Adrenal gland (tissue), 5 donors: ENCODE measurements around the gene UPK1B.

Experiments
- CTCF ChIP-seq, 6 experiments: fragments of 450-650 bp in 4 of 6; fragments of 200-600 bp in 2 of 6; sonication (generic) in 1 of 6; IDR thresholded peaks; 1 replicate in 5 of 6; 2 replicates in 1 of 6; pipeline versions ENCODE4 v1.5.1 to v1.8.0; 2016 to 2021; ENCODE audit warnings: antibody characterized with exemption in 6 of 6, mild to moderate bottlenecking in 2 of 6, moderate library complexity in 1 of 6
- POLR2A ChIP-seq, 2 donors: fragments of 450-650 bp; IDR thresholded peaks; one replicate each; pipeline ENCODE4 v1.6.1; 2017; ENCODE audit warnings: antibody characterized with exemption in 2 of 2, mild to moderate bottlenecking in 2 of 2, moderate library complexity in 1 of 2
- donor health status: DM: no; HTN: no; CAD: no.

GRCh38 chr3:119240591-119241434 lies 67.4 kb downstream of the UPK1B start, which contains the start of gene B4GALT4:
- TF ChIP-seq POLR2A (IDR thresholded peaks at IDR 0.05) = peak; percentile 88 to 94
- no peak for TF ChIP-seq CTCF (IDR thresholded peaks at IDR 0.05)
